ENCODE data around the gene ZNF511.

ZNF511 gene

DNA sequence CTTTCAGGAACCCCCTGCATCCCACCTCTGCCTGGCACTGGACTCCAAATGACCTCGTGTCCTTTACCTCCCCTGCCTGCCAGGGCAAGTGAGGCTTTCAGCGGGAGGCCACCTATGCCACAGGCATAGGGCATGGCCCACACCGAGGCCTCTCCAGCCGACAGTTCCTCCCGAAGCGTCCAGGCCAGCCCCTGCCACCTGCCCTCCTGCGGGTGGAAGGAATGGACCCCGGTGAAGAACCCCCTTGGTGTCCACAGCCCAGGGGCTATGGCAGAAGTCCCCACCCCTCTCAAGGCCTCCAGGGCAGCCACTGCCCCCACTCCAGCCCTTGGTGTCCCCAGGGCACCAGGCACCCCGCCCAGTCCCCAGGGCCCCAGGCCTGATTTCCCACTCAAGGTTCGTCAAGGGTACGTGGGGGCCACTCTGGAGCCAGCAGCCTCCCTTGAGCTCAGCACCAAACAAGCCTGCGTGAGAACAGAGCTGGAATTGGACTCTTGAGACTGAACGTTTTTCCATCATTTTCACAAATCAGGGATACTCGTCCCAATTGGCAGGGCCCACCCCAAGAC is 46.0 kb downstream of the ZNF511 start:
- Histone ChIP-seq H3K18ac (ENCODE audit: low read length) (no peak overlapping the region), H3K27me3 (ENCODE audit: insufficient read depth, low read length, poor library complexity) (no peaks in the 10 kb centered on the region), H3K36me3 (ENCODE audit: control insufficient read depth, insufficient read depth, low read length) (no peaks in the 10 kb centered on the region), H3K23ac (ENCODE audit: low read length) (no peak overlapping the region), H2BK5ac (ENCODE audit: low read length) (no peak overlapping the region), H3K4me3 (ENCODE audit: low read length) (no peak overlapping the region), H3K56ac (ENCODE audit: low read length) (no peak overlapping the region), H4K8ac (ENCODE audit: low read depth, low read length) (no peak overlapping the region), H2BK120ac (ENCODE audit: low read depth, low read length) (no peak overlapping the region), H2BK15ac (replicated peaks; ENCODE audit: low read depth) (no peak overlapping the region), H3K4ac (ENCODE audit: low read depth, low read length) (no peak overlapping the region), H3K27ac (ENCODE audit: low read depth, low read length) (no peak overlapping the region), H3K4me2 (ENCODE audit: low read length) (no peak overlapping the region), H3K79me2 (ENCODE audit: control insufficient read depth, insufficient read depth, low read length) (peaks cover 6% of the 10 kb centered on the region), H3K4me1 (ENCODE audit: control insufficient read depth, low read depth, low read length) (peaks cover 3% of the 10 kb centered on the region), H3K9ac (ENCODE audit: low read length) (no peak overlapping the region), H4K5ac (ENCODE audit: low read length) (no peak overlapping the region), H2AK5ac (ENCODE audit: low read length) (no peak overlapping the region), H3K79me1 (ENCODE audit: low read length) (peaks cover 6% of the 10 kb centered on the region)
- no peak for DNase-seq
- no CpG with 5 or more reads among the region's 14 CpGs for WGBS (ENCODE audit: extremely low coverage, insufficient coverage, low lambda C conversion rate)

DNA sequence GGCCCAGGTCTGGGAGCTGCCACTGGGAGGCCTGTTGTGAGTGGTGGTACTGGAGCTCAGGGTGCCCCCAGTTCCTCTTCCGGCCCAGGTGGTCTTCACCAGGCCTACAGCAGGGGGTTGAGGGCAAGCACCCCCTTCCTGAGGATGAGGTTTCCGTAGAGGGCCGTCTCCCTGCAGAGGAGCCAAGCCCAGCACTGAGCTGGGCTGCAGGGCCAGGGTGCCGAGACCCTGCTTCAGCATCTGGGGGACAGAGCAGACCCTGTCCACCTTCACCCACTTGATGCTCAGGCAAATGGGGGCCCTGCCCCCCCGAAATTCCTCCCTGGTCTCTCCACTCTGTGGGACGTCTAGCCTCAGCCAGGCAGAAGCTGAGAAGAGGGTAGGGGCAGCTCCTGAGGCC is 46.6 kb downstream of the ZNF511 start:
- Histone ChIP-seq H3K4me3 (ENCODE audit: low read length) (no peak overlapping the region), H2BK15ac (replicated peaks; ENCODE audit: low read depth) (no peak overlapping the region), H3K79me1 (ENCODE audit: low read length) (peaks cover 6% of the 10 kb centered on the region), H3K23ac (ENCODE audit: low read length) (no peak overlapping the region), H4K8ac (ENCODE audit: low read depth, low read length) (no peak overlapping the region), H3K18ac (ENCODE audit: low read length) (no peak overlapping the region), H2BK120ac (ENCODE audit: low read depth, low read length) (no peak overlapping the region), H3K79me2 (ENCODE audit: control insufficient read depth, insufficient read depth, low read length) (peaks cover 6% of the 10 kb centered on the region), H4K5ac (ENCODE audit: low read length) (no peak overlapping the region), H3K4me2 (ENCODE audit: low read length) (no peak overlapping the region), H2AK5ac (ENCODE audit: low read length) (no peak overlapping the region), H2BK5ac (ENCODE audit: low read length) (no peak overlapping the region), H3K27ac (ENCODE audit: low read depth, low read length) (no peak overlapping the region), H3K4ac (ENCODE audit: low read depth, low read length) (no peak overlapping the region), H3K4me1 (ENCODE audit: control insufficient read depth, low read depth, low read length) (peaks cover 3% of the 10 kb centered on the region), H3K56ac (ENCODE audit: low read length) (no peak overlapping the region), H3K9ac (ENCODE audit: low read length) (no peak overlapping the region), H3K27me3 (ENCODE audit: insufficient read depth, low read length, poor library complexity) (no peaks in the 10 kb centered on the region), H3K36me3 (ENCODE audit: control insufficient read depth, insufficient read depth, low read length) (no peaks in the 10 kb centered on the region)
- WGBS (ENCODE audit: extremely low coverage, insufficient coverage, low lambda C conversion rate) = no CpG with 5 or more reads among the region's 6 CpGs
- DNase-seq = no peak

DNA sequence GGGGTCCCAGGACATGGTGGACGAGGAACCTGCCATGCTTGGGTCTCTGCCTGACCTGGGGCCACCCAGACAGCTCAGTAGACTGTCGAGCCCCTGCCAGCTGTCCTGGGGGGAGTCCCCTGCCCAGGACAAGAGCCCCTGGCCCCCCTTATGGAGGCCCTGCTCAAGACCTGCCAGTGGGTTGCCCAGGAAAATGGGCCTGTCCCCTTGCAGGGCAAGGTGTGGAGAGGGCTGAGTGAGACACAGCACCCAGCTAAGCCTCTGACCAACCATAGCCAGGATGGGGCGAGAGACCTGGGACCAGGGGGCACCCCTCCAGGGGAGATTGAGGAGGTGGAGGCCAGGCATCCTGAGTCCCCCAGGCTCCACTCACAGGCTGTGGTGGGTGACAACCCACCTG is 47.3 kb downstream of the ZNF511 start:
- no CpG with 5 or more reads among the region's 3 CpGs for WGBS (ENCODE audit: extremely low coverage, insufficient coverage, low lambda C conversion rate)
- Histone ChIP-seq H3K18ac (ENCODE audit: low read length) (no peak overlapping the region), H3K79me1 (ENCODE audit: low read length) (peaks cover 6% of the 10 kb centered on the region), H3K4me1 (ENCODE audit: control insufficient read depth, low read depth, low read length) (peaks cover 3% of the 10 kb centered on the region), H3K9ac (ENCODE audit: low read length) (no peak overlapping the region), H2BK15ac (replicated peaks; ENCODE audit: low read depth) (no peak overlapping the region), H3K4ac (ENCODE audit: low read depth, low read length) (no peak overlapping the region), H2BK5ac (ENCODE audit: low read length) (no peak overlapping the region), H2AK5ac (ENCODE audit: low read length) (no peak overlapping the region), H4K5ac (ENCODE audit: low read length) (no peak overlapping the region), H2BK120ac (ENCODE audit: low read depth, low read length) (no peak overlapping the region), H4K8ac (ENCODE audit: low read depth, low read length) (no peak overlapping the region), H3K27ac (ENCODE audit: low read depth, low read length) (no peak overlapping the region), H3K4me3 (ENCODE audit: low read length) (no peak overlapping the region), H3K36me3 (ENCODE audit: control insufficient read depth, insufficient read depth, low read length) (no peaks in the 10 kb centered on the region), H3K56ac (ENCODE audit: low read length) (peak overlapping the region; percentile 7), H3K27me3 (ENCODE audit: insufficient read depth, low read length, poor library complexity) (no peaks in the 10 kb centered on the region), H3K4me2 (ENCODE audit: low read length) (no peak overlapping the region), H3K23ac (ENCODE audit: low read length) (no peak overlapping the region), H3K79me2 (ENCODE audit: control insufficient read depth, insufficient read depth, low read length) (peaks cover 6% of the 10 kb centered on the region)
- DNase-seq = no peak

DNA sequence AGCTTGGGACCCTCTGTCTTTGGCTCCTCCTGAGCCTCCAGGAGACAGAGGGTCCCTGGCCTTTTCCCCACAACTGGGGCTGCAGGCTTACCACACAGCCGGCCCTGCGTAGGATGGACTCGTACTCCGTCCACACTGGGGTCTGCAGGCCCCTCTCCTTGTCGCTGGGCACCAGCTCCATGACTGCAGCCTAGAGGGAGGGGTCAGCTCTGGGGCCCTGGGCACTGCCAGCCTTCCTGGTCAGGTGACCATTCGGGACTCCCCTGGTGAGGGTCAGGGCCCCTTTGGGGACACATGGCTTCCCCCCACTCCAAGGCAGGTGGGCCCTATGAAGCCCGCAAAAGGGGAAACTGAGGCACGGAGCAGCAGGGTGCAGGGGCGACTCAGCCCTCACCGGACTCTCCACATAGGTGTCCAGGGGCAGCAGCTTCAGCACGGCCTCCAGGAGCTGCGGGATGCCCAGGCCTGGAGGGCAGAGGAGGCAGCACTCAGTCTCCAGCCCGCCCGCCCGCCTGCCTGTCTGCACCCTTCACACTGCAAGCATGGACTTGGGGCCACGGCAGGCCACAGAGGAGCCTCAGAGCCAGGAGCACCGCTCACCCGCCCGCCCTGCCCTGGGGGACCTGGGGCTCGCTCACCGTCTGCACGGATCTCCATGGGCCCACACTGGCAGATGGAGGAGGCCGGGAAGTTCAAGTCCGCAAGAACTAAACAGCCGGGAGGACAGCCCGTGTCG is 48.0 kb downstream of the ZNF511 start:
- Histone ChIP-seq H2AK5ac (ENCODE audit: low read length) (peak overlapping the region; percentile 7), H2BK5ac (ENCODE audit: low read length) (no peak overlapping the region), H3K27ac (ENCODE audit: low read depth, low read length) (no peak overlapping the region), H3K36me3 (ENCODE audit: control insufficient read depth, insufficient read depth, low read length) (no peaks in the 10 kb centered on the region), H2BK15ac (replicated peaks; ENCODE audit: low read depth) (no peak overlapping the region), H3K4ac (ENCODE audit: low read depth, low read length) (peak overlapping the region; percentile 83), H3K9ac (ENCODE audit: low read length) (peak overlapping the region; percentile 92), H3K56ac (ENCODE audit: low read length) (peak overlapping the region; percentile 100), H3K23ac (ENCODE audit: low read length) (peak overlapping the region; percentile 100), H3K4me3 (ENCODE audit: low read length) (peak overlapping the region; percentile 82), H2BK120ac (ENCODE audit: low read depth, low read length) (no peak overlapping the region), H3K4me2 (ENCODE audit: low read length) (peak overlapping the region; percentile 75), H3K27me3 (ENCODE audit: insufficient read depth, low read length, poor library complexity) (no peaks in the 10 kb centered on the region), H4K8ac (ENCODE audit: low read depth, low read length) (no peak overlapping the region), H3K79me2 (ENCODE audit: control insufficient read depth, insufficient read depth, low read length) (peaks cover 6% of the 10 kb centered on the region), H3K4me1 (ENCODE audit: control insufficient read depth, low read depth, low read length) (peaks cover 3% of the 10 kb centered on the region), H3K18ac (ENCODE audit: low read length) (peak overlapping the region; percentile 91), H4K5ac (ENCODE audit: low read length) (no peak overlapping the region), H3K79me1 (ENCODE audit: low read length) (peaks cover 6% of the 10 kb centered on the region)
- WGBS (ENCODE audit: extremely low coverage, insufficient coverage, low lambda C conversion rate) = no CpG with 5 or more reads among the region's 27 CpGs
- no peak for DNase-seq

DNA sequence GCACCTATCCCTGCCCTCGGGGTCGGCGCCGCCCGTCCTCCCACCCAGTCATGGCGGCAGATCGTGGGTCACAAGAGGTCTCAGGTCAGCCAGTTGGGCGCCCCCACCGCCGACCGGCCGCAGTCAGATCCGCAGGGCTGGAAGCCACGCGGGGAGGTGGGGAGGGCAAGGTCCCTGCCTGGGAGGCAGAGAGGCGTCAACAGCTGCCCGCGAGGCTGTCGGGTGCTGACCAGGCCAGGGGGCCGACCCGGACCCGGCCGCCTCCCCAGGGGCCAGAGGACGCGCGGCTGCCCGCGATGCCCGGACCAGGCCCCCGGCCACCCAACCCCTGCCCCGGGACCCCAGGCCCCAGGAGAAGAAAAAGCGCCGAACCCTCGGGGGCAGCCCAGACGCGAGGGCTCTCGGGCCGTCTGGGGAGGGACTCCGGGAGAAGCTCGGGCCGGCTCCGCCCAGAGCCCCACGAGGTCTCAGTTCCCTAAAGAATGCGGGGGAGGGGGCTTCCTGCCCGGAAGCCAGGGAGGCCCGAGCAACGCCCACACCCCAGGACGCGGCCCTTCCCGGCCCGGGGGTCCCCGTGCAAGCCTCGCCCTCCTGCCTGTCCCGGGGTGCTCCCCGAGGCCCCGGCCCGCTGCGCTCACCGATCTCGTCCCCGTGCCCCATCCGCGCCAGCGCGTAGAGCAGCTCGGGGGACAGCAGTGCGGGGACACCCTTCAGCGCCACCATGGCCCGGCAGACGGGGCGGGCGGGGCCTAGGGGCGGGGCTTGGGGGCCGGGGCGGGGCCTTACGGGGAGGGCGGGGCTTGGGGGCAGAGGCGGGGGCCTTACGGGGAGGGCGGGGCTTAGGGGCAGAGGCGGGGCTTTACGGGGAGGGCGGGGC is 48.8 kb downstream of the ZNF511 start, which contains the start of gene FUOM:
Gene FUOM, minus strand, starts transcription at position 735 of the 877 bp plus-strand sequence. Its CDS starts 12 bp downstream, at position 723.
- peak within 1 kb of the TSS; percentile 91 for H3K18ac ChIP-seq (ENCODE audit: low read length)
- H3K36me3 ChIP-seq (ENCODE audit: control insufficient read depth, insufficient read depth, low read length) = no peaks in the 10 kb centered on the region
- peaks cover 6% of the 10 kb centered on the region for H3K79me1 ChIP-seq (ENCODE audit: low read length)
- no peak within 1 kb of the TSS for H4K5ac ChIP-seq (ENCODE audit: low read length)
- peak within 1 kb of the TSS; percentile 83 for H3K4ac ChIP-seq (ENCODE audit: low read depth, low read length)
- peak within 1 kb of the TSS; percentile 75 for H3K4me2 ChIP-seq (ENCODE audit: low read length)
- H2BK5ac ChIP-seq (ENCODE audit: low read length) = peak within 1 kb of the TSS; percentile 78
- H3K79me2 ChIP-seq (ENCODE audit: control insufficient read depth, insufficient read depth, low read length) = peaks cover 6% of the 10 kb centered on the region
- no CpG with 5 or more reads among the region's 83 CpGs for WGBS (ENCODE audit: extremely low coverage, insufficient coverage, low lambda C conversion rate)
- H3K27me3 ChIP-seq (ENCODE audit: insufficient read depth, low read length, poor library complexity) = no peaks in the 10 kb centered on the region
- H2BK15ac ChIP-seq (replicated peaks; ENCODE audit: low read depth) = no peak within 1 kb of the TSS
- peak within 1 kb of the TSS; percentile 58 for H4K8ac ChIP-seq (ENCODE audit: low read depth, low read length)
- H3K27ac ChIP-seq (ENCODE audit: low read depth, low read length) = no peak within 1 kb of the TSS
- DNase-seq = peak; percentile 96
- no peak within 1 kb of the TSS for H3K23ac ChIP-seq (ENCODE audit: low read length)
- H2AK5ac ChIP-seq (ENCODE audit: low read length) = peak within 1 kb of the TSS; percentile 7
- H3K4me1 ChIP-seq (ENCODE audit: control insufficient read depth, low read depth, low read length) = peaks cover 3% of the 10 kb centered on the region
- peak within 1 kb of the TSS; percentile 92 for H3K9ac ChIP-seq (ENCODE audit: low read length)
- H3K4me3 ChIP-seq (ENCODE audit: low read length) = peak within 1 kb of the TSS; percentile 82
- H2BK120ac ChIP-seq (ENCODE audit: low read depth, low read length) = no peak within 1 kb of the TSS
- H3K56ac ChIP-seq (ENCODE audit: low read length) = peak within 1 kb of the TSS; percentile 100
